ENCODE data around the gene HBZ. TPM values are rescaled to one million over a fixed set of nuclear protein-coding genes. Genes with fewer than 3 reads are reported as not detected.

Gene HBZ
- total RNA-seq, 2 donors from 2014 or later = not detected

DNA sequence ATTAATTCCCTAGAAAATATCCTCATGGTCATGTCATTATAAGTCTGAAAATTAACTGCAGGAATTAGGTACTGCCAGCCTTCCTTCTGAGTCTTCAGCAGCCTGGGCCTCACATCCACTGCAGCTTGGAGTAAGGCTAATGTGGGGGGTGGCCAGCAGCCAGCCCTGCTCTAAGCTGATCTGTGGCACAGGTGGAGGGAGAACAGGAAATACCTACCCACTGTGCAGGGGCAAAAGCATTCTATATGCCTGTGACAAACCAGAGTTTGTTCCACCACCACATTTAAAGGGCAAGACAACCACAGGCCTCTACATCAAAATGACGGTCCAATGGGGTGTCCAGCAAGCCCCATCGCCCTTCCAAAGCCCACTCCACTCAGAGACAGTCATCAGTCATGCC, 23.4 kb upstream of the HBZ start:
- Histone ChIP-seq H3K36me3 (peaks cover 6% of the 10 kb centered on the region), H3K27me3 (no peaks in the 10 kb centered on the region), H3K9me3 (no peaks in the 10 kb centered on the region), H3K4me1 (no peaks in the 10 kb centered on the region), H3K4me3 (no peak overlapping the region), H3K27ac (no peak overlapping the region)
- TF ChIP-seq, protein P1, sequence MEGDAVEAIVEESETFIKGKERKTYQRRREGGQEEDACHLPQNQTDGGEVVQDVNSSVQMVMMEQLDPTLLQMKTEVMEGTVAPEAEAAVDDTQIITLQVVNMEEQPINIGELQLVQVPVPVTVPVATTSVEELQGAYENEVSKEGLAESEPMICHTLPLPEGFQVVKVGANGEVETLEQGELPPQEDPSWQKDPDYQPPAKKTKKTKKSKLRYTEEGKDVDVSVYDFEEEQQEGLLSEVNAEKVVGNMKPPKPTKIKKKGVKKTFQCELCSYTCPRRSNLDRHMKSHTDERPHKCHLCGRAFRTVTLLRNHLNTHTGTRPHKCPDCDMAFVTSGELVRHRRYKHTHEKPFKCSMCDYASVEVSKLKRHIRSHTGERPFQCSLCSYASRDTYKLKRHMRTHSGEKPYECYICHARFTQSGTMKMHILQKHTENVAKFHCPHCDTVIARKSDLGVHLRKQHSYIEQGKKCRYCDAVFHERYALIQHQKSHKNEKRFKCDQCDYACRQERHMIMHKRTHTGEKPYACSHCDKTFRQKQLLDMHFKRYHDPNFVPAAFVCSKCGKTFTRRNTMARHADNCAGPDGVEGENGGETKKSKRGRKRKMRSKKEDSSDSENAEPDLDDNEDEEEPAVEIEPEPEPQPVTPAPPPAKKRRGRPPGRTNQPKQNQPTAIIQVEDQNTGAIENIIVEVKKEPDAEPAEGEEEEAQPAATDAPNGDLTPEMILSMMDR (IDR thresholded peaks at IDR 0.05) = no peak
- DNase-seq (ENCODE audit: low spot score) = no peak

DNA sequence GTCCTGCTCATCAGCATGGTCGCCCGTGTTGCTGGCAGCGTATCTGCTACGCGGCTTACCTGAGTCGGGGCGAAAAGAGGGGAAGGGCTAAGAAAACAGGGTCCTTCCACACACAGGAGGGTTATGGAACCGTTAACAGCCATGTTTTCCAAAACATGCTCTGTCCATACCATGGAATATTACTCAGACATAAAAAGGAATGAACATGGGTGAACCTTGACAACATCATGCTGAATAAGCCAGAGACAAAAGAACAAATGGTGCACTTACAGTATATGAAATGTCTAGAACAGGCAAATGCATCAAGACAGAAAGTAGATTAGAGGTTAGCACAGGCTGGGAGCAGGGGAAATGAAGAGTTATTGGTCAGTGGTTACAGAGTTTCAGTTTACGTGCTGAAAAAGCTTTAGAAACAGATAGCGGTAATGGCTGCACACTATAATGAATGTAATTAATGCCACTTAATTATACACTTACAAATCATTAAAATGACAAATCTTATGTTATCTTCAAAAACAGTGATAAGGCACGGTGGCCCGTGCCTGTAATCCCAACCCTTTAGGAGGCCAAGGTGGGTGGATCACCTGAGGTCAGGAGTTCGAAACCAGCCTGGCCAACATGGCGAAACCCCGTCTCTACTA, 21.8 kb upstream of the HBZ start:
- Histone ChIP-seq H3K9me3 (no peaks in the 10 kb centered on the region), H3K4me1 (no peaks in the 10 kb centered on the region), H3K27me3 (no peaks in the 10 kb centered on the region), H3K27ac (no peak overlapping the region), H3K36me3 (no peaks in the 10 kb centered on the region), H3K4me3 (no peak overlapping the region)
- TF ChIP-seq, protein P1 (IDR thresholded peaks at IDR 0.05) = no peak
- DNase-seq (ENCODE audit: low spot score) = no peak

DNA sequence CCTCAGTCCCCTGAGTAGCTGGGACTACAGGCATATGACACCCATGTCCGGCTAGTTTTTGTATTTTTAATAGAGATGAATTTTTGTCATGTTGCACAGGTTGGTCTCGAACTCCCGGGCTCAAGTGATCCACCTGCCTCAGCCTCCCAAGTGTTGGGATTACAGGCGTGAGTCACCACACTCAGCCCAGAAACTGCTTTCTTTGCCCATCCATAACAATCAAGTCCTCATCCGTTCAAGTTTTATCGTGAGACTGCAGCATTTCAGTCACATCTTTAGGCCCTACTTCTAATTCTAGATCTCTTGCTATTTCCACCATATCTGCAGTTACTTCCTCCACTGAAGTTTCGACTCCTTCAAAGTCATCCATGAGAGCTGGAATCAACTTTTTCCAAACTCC, 20.3 kb upstream of the HBZ start:
- Histone ChIP-seq H3K27ac (no peak overlapping the region), H3K27me3 (no peaks in the 10 kb centered on the region), H3K4me1 (peaks cover 0 to 1% of the 10 kb centered on the region in 2 donors), H3K36me3 (no peaks in the 10 kb centered on the region), H3K9me3 (no peaks in the 10 kb centered on the region), H3K4me3 (no peak overlapping the region)
- DNase-seq (ENCODE audit: low spot score) = no peak
- TF ChIP-seq, protein P1 (IDR thresholded peaks at IDR 0.05) = no peak

DNA sequence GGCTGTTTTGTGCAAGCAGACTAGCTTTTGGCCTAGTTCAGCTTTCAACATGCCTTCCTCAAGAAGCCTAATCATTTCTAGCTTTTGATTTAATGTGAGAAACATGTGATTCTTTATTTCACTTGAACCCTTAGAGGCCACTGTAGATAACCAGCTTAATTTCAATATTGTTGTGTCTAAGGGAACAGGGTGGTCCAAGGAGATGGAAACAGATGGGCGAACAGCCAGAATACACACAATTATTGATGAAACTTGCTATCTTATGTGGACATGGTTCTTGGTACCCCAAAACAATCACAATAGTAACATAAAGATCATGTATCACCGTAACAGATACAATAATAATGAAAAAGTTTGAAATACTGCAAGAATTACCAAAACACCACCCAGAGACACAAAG, 18.7 kb upstream of the HBZ start:
- H3K4me1 ChIP-seq = peaks cover 0 to 10% of the 10 kb centered on the region in 2 donors
- no peaks in the 10 kb centered on the region for H3K9me3 ChIP-seq
- DNase-seq (ENCODE audit: low spot score) = no peak
- H3K27ac ChIP-seq = no peak overlapping the region
- TF ChIP-seq, protein P1 (IDR thresholded peaks at IDR 0.05) = no peak
- no peaks in the 10 kb centered on the region for H3K36me3 ChIP-seq
- H3K4me3 ChIP-seq = no peak overlapping the region
- H3K27me3 ChIP-seq = no peaks in the 10 kb centered on the region

DNA sequence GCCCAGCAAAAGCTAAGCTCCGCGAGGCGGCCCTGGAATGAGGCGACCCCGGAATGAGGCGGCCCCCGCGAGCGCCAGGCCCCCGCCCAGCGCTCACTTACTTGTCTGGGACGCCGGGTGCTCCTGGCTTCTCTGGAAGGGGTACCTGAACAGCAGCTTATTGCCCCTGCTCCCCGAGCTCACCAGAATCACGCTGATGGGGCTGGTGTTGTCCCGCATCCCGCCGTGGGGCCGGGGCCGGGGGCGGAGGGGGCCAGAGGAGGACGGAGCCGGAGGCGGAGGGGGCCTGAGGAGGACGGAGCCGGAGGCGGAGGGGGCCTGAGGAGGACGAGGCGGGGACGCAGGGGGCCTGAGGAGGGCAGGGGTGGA, 14.4 kb upstream of the HBZ start:
- DNase-seq (ENCODE audit: low spot score) = no peak
- TF ChIP-seq, protein P1 (IDR thresholded peaks at IDR 0.05) = no peak
- H3K27ac ChIP-seq = peak overlapping the region; percentile 74 to 87
- peaks cover 0 to 10% of the 10 kb centered on the region in 2 donors for H3K4me1 ChIP-seq
- no peaks in the 10 kb centered on the region for H3K36me3 ChIP-seq
- H3K27me3 ChIP-seq = no peaks in the 10 kb centered on the region
- no peaks in the 10 kb centered on the region for H3K9me3 ChIP-seq
- H3K4me3 ChIP-seq = peak overlapping the region; percentile 76 to 80

All from right atrium auricular region (tissue), 2 donors.